HepG2 (cell line): ENCODE results near the gene WNT6. TPM values are rescaled to one million over a fixed set of nuclear protein-coding genes. Genes with fewer than 3 reads are reported as not detected.

ENCODE experiments used
- ATAC-seq: fragments of 200-7000 bp; cut with Tn5 transposase; 3 replicates; pipeline ENCODE4 v1.9.1; 2020; ENCODE audit warnings: mild to moderate bottlenecking, moderate library complexity
- BruUV-seq: library from RNA; stranded (reverse); fragments of 400-500 nt; replicated peaks from 2 replicates; lab custom pipeline; 2021; lab: Mats Ljungman, UMichigan
- CTCF ChIA-PET: fragments of 300-600 bp; formaldehyde crosslinking; extraction: SDS; loops from one replicate; lab custom pipeline; 2021; ENCODE audit warnings: low total read pairs, inconsistent platforms, low intra/inter-chr PET ratio; lab: Yijun Ruan, JAX
- POLR2A ChIA-PET: fragments of 350-600 bp; sonication (Branson Sonifier 250); formaldehyde crosslinking; loops from one replicate; lab custom pipeline; 2020; ENCODE audit warnings: antibody characterized with exemption, inconsistent platforms; lab: Yijun Ruan, JAX
- DNase-seq: peaks from one replicate; pipeline ENCODE4 v3.0.0-alpha.2; 2015; ENCODE audit warnings: low spot score
- FAIRE-seq: peaks from 3 replicates; lab custom pipeline; 2011; peaks lifted over from hg19 to GRCh38; lab: Jason Lieb, UNC
- H2AFZ ChIP-seq: one replicate; pipeline ENCODE4 v1.6.1; 2011; ENCODE audit warnings: low read length, inconsistent platforms
- H3K27ac ChIP-seq: fragments of 300-600 bp; 3 replicates; pipeline ENCODE4 v1.8.0; 2011; ENCODE audit warnings: mixed run types, mild to moderate bottlenecking, mixed read lengths, low read length, inconsistent platforms; ENCODE audit not compliant: insufficient read depth; ENCODE audit errors: extremely low read length
- H3K27me3 ChIP-seq, 2 experiments: fragments of 200-600 bp in 1 of 2; 2 replicates in 1 of 2; 3 replicates in 1 of 2; pipeline versions ENCODE4 v1.6.0 to v1.8.0; 2011; ENCODE audit warnings: low read length in 2 of 2, mild to moderate bottlenecking in 2 of 2, moderate library complexity in 2 of 2, inconsistent platforms in 1 of 2; ENCODE audit not compliant: insufficient read depth in 2 of 2, control insufficient read depth in 1 of 2
- H3K36me3 ChIP-seq, 2 experiments: fragments of 200-600 bp in 1 of 2; replicated peaks in 1 of 2; 2 replicates in 1 of 2; 3 replicates in 1 of 2; pipeline versions ENCODE4 v1.5.1 to v1.8.0; 2011; ENCODE audit warnings: low read length in 2 of 2, inconsistent platforms in 1 of 2; ENCODE audit not compliant: insufficient read depth in 2 of 2, control insufficient read depth in 1 of 2
- H3K4me1 ChIP-seq: 2 replicates; pipeline ENCODE4 v1.5.1; 2012; ENCODE audit warnings: low read length, inconsistent platforms; ENCODE audit not compliant: insufficient read depth
- H3K4me2 ChIP-seq: 2 replicates; pipeline ENCODE4 v1.6.0; 2011; ENCODE audit warnings: low read depth, low read length, inconsistent platforms
- H3K4me3 ChIP-seq, 3 experiments: fragments of 200-600 bp in 1 of 3; sonication (generic), shearing (Covaris generic) in 1 of 3; replicated peaks in 1 of 3; 2 replicates each; pipeline ENCODE4 v1.5.1; 2011 to 2016; ENCODE audit warnings: low read length in 3 of 3, inconsistent platforms in 2 of 3, low read depth in 2 of 3, mild to moderate bottlenecking in 2 of 3, control low read depth in 1 of 3, mixed read lengths in 1 of 3; ENCODE audit not compliant: insufficient read depth in 1 of 3
- H3K79me2 ChIP-seq: one replicate; pipeline ENCODE4 v1.6.1; 2011; ENCODE audit warnings: low read length, inconsistent platforms; ENCODE audit not compliant: insufficient read depth
- H3K9ac ChIP-seq: 2 replicates; pipeline ENCODE4 v1.6.0; 2011; ENCODE audit warnings: mild to moderate bottlenecking, low read depth, low read length, inconsistent platforms; ENCODE audit not compliant: insufficient read depth
- H3K9me3 ChIP-seq: 2 replicates; pipeline ENCODE4 v1.5.1; 2012; ENCODE audit warnings: mild to moderate bottlenecking, low read length
- H4K20me1 ChIP-seq: 2 replicates; pipeline ENCODE4 v1.6.0; 2011; ENCODE audit warnings: inconsistent platforms, mild to moderate bottlenecking, low read length, moderate library complexity; ENCODE audit not compliant: insufficient read depth
- HMG20A ChIP-seq: IDR thresholded peaks from 2 replicates; pipeline ENCODE4 v1.6.1; 2016; ENCODE audit warnings: borderline replicate concordance
- REXO4 ChIP-seq: sonication (generic); formaldehyde crosslinking; IDR thresholded peaks from 2 replicates; pipeline ENCODE4 v1.8.0; 2022; ENCODE audit warnings: missing genetic modification reagents, mild to moderate bottlenecking, borderline replicate concordance
- ZFX ChIP-seq: sonication (generic); formaldehyde crosslinking; IDR thresholded peaks from 2 replicates; pipeline ENCODE4 v1.4.0; 2020; ENCODE audit warnings: mild to moderate bottlenecking, low read depth, missing genetic modification reagents, moderate library complexity
- ZMYM4 ChIP-seq: sonication (generic); formaldehyde crosslinking; IDR thresholded peaks from 2 replicates; pipeline ENCODE4 v1.8.1; 2023; ENCODE audit warnings: mild to moderate bottlenecking, missing genetic modification reagents
- ZNF143 ChIP-seq: sonication (generic); formaldehyde crosslinking; IDR thresholded peaks from 2 replicates; pipeline ENCODE4 v1.4.0; 2020; ENCODE audit warnings: missing genetic modification reagents
- ZNF264 ChIP-seq: sonication (generic); formaldehyde crosslinking; IDR thresholded peaks from 2 replicates; pipeline ENCODE4 v1.4.0; 2020; ENCODE audit warnings: missing genetic modification reagents
- WGBS: methylation state at CpG from one replicate; pipeline ENCODE4 v1.1.6; 2017; ENCODE audit warnings: low lambda C conversion rate; 5-methylcytosine and 5-hydroxymethylcytosine counted together
- in situ Hi-C: cut with HindIII; loops from 2 replicates; pipeline ENCODE4 v1.10.0; 2017; ENCODE audit warnings: low pct_unique_long_range_greater_than_20kb; ENCODE audit not compliant: extremely low pct_ligation_motif_present
- intact Hi-C: fragments of 100-400 bp; cut with micrococcal nuclease; formaldehyde crosslinking; loops from one replicate; pipeline ENCODE4 v1.10.0; 2022; ENCODE audit not compliant: unreplicated experiment
- polyA plus RNA-seq, 8 experiments: library from polyadenylated mRNA; depleted of rRNA in 3 of 8; stranded (reverse) in 7 of 8; unstranded in 1 of 8; fragments of >200 nt; fragmentation: Illumina TruSeq in 4 of 8; extraction: Trizol in 4 of 8; gene quantifications; 2 replicates each; pipeline versions ENCODE4 v1.2.1 to v1.2.3, GENCODE V29; 2011 to 2016; ENCODE audit warnings: low read depth in 4 of 8, missing spikeins in 1 of 8, mixed read lengths in 1 of 8; ENCODE audit not compliant: insufficient read depth in 1 of 8
- total RNA-seq, 5 experiments: library from RNA; depleted of rRNA; stranded (reverse); fragments of >200 nt; fragmentation: Illumina TruSeq; extraction: Trizol; gene quantifications; 2 replicates each; pipeline ENCODE4 v1.2.3, GENCODE V29; 2016; ENCODE audit warnings: low read depth in 1 of 5
- TF ChIP-seq, protein P1 (sequence below): sonication (generic); formaldehyde crosslinking; IDR thresholded peaks from 2 replicates; pipeline ENCODE4 v1.5.0; 2020; ENCODE audit warnings: missing genetic modification reagents, mild to moderate bottlenecking, borderline replicate concordance
- TF ChIP-seq, protein P2 (sequence below): sonication (generic); formaldehyde crosslinking; IDR thresholded peaks from 2 replicates; pipeline ENCODE4 v1.9.0; 2021; ENCODE audit warnings: missing genetic modification reagents, borderline replicate concordance
- TF ChIP-seq, protein P3 (sequence below): IDR thresholded peaks from 2 replicates; pipeline ENCODE4 v1.6.1; 2012; ENCODE audit warnings: low read length, improper control_type of control experiment
- TF ChIP-seq, protein P4 (sequence below): sonication (generic); formaldehyde crosslinking; conservative IDR thresholded peaks from 2 replicates; pipeline ENCODE4 v1.8.0; 2022; ENCODE audit warnings: mild to moderate bottlenecking, moderate library complexity, missing genetic modification reagents
- TF ChIP-seq, protein P5 (sequence below): sonication (generic); formaldehyde crosslinking; IDR thresholded peaks from 2 replicates; pipeline ENCODE4 v1.5.0; 2020; ENCODE audit warnings: missing genetic modification reagents
- TF ChIP-seq, protein P6 (sequence below): sonication (generic); formaldehyde crosslinking; IDR thresholded peaks from 2 replicates; pipeline ENCODE4 v1.9.0; 2022; ENCODE audit warnings: missing genetic modification reagents, mild to moderate bottlenecking, borderline replicate concordance

WNT6 gene
- total and polyA plus RNA-seq, 2 of the 13 experiments (the other 11 are each of a cell fraction or from before 2014, with no cell fraction given): 0.20 TPM; not detected in 1

DNA sequence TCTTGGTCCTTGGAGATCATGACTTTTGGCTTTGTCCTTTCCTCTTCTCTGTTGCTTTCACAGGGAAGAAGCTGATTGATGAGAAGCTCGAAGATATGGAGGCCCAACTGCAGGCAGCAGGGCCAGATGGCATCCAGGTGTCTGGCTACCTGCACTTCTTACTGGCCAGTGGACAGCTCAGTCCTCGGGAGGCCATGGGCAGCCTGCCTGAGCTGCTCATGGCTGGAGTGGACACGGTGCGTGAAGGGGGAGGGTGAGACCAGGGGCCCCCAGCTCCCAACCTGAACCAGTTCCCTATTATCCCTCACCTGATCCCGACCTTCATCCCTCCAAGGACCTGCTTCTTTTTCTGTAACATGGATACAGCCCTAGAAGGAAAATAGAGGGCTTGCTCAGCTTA is 46.7 kb upstream of the WNT6 start:
- H3K9me3 ChIP-seq: no peaks in the 10 kb centered on the region
- peaks cover 43 to 82% of the 10 kb centered on the region in 2 experiments for H3K36me3 ChIP-seq
- no peak overlapping the region for H3K27ac ChIP-seq
- H3K79me2 ChIP-seq: peaks cover 16% of the 10 kb centered on the region
- no peak for FAIRE-seq
- H3K4me2 ChIP-seq: no peak overlapping the region
- 98% methylated on average over 5 of the region's 5 CpGs for WGBS
- no TSS peak for BruUV-seq
- peaks cover 9% of the 10 kb centered on the region for H3K4me1 ChIP-seq
- POLR2A ChIA-PET: no interaction called here
- H2AFZ ChIP-seq: no peak overlapping the region
- CTCF ChIA-PET: no interaction called here
- intact Hi-C loops: no loop called here
- H4K20me1 ChIP-seq: no peaks in the 10 kb centered on the region
- in situ Hi-C loops: no loop called here
- no peak overlapping the region for H3K9ac ChIP-seq
- no peaks in the 10 kb centered on the region for H3K27me3 ChIP-seq
- ATAC-seq: no peak
- DNase-seq: no peak
- no peak overlapping the region for H3K4me3 ChIP-seq
- TF ChIP-seq, protein P1, sequence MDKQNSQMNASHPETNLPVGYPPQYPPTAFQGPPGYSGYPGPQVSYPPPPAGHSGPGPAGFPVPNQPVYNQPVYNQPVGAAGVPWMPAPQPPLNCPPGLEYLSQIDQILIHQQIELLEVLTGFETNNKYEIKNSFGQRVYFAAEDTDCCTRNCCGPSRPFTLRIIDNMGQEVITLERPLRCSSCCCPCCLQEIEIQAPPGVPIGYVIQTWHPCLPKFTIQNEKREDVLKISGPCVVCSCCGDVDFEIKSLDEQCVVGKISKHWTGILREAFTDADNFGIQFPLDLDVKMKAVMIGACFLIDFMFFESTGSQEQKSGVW: no peak
- TF ChIP-seq, protein P2, sequence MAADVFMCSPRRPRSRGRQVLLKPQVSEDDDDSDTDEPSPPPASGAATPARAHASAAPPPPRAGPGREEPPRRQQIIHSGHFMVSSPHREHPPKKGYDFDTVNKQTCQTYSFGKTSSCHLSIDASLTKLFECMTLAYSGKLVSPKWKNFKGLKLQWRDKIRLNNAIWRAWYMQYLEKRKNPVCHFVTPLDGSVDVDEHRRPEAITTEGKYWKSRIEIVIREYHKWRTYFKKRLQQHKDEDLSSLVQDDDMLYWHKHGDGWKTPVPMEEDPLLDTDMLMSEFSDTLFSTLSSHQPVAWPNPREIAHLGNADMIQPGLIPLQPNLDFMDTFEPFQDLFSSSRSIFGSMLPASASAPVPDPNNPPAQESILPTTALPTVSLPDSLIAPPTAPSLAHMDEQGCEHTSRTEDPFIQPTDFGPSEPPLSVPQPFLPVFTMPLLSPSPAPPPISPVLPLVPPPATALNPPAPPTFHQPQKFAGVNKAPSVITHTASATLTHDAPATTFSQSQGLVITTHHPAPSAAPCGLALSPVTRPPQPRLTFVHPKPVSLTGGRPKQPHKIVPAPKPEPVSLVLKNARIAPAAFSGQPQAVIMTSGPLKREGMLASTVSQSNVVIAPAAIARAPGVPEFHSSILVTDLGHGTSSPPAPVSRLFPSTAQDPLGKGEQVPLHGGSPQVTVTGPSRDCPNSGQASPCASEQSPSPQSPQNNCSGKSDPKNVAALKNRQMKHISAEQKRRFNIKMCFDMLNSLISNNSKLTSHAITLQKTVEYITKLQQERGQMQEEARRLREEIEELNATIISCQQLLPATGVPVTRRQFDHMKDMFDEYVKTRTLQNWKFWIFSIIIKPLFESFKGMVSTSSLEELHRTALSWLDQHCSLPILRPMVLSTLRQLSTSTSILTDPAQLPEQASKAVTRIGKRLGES (CRISPR knock-in tag): no peak
- no peak for TF ChIP-seq ZNF143
- TF ChIP-seq, protein P3, sequence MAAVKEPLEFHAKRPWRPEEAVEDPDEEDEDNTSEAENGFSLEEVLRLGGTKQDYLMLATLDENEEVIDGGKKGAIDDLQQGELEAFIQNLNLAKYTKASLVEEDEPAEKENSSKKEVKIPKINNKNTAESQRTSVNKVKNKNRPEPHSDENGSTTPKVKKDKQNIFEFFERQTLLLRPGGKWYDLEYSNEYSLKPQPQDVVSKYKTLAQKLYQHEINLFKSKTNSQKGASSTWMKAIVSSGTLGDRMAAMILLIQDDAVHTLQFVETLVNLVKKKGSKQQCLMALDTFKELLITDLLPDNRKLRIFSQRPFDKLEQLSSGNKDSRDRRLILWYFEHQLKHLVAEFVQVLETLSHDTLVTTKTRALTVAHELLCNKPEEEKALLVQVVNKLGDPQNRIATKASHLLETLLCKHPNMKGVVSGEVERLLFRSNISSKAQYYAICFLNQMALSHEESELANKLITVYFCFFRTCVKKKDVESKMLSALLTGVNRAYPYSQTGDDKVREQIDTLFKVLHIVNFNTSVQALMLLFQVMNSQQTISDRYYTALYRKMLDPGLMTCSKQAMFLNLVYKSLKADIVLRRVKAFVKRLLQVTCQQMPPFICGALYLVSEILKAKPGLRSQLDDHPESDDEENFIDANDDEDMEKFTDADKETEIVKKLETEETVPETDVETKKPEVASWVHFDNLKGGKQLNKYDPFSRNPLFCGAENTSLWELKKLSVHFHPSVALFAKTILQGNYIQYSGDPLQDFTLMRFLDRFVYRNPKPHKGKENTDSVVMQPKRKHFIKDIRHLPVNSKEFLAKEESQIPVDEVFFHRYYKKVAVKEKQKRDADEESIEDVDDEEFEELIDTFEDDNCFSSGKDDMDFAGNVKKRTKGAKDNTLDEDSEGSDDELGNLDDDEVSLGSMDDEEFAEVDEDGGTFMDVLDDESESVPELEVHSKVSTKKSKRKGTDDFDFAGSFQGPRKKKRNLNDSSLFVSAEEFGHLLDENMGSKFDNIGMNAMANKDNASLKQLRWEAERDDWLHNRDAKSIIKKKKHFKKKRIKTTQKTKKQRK: no peak
- TF ChIP-seq ZNF264 (CRISPR knock-in tag): no peak
- TF ChIP-seq, protein P4, sequence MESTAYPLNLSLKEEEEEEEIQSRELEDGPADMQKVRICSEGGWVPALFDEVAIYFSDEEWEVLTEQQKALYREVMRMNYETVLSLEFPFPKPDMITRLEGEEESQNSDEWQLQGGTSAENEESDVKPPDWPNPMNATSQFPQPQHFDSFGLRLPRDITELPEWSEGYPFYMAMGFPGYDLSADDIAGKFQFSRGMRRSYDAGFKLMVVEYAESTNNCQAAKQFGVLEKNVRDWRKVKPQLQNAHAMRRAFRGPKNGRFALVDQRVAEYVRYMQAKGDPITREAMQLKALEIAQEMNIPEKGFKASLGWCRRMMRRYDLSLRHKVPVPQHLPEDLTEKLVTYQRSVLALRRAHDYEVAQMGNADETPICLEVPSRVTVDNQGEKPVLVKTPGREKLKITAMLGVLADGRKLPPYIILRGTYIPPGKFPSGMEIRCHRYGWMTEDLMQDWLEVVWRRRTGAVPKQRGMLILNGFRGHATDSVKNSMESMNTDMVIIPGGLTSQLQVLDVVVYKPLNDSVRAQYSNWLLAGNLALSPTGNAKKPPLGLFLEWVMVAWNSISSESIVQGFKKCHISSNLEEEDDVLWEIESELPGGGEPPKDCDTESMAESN (CRISPR knock-in tag): no peak
- no peak for TF ChIP-seq HMG20A (CRISPR knock-in tag)
- TF ChIP-seq, protein P5, sequence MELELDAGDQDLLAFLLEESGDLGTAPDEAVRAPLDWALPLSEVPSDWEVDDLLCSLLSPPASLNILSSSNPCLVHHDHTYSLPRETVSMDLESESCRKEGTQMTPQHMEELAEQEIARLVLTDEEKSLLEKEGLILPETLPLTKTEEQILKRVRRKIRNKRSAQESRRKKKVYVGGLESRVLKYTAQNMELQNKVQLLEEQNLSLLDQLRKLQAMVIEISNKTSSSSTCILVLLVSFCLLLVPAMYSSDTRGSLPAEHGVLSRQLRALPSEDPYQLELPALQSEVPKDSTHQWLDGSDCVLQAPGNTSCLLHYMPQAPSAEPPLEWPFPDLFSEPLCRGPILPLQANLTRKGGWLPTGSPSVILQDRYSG (CRISPR knock-in tag): no peak
- no peak for TF ChIP-seq ZMYM4 (CRISPR knock-in tag)
- TF ChIP-seq REXO4 (CRISPR knock-in tag): no peak
- TF ChIP-seq ZFX (CRISPR knock-in tag): no peak
- TF ChIP-seq, protein P6, sequence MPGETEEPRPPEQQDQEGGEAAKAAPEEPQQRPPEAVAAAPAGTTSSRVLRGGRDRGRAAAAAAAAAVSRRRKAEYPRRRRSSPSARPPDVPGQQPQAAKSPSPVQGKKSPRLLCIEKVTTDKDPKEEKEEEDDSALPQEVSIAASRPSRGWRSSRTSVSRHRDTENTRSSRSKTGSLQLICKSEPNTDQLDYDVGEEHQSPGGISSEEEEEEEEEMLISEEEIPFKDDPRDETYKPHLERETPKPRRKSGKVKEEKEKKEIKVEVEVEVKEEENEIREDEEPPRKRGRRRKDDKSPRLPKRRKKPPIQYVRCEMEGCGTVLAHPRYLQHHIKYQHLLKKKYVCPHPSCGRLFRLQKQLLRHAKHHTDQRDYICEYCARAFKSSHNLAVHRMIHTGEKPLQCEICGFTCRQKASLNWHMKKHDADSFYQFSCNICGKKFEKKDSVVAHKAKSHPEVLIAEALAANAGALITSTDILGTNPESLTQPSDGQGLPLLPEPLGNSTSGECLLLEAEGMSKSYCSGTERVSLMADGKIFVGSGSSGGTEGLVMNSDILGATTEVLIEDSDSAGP: no peak
